Measurements from ENCODE around the gene ADSL.

GRCh38 chr22:40364431-40364830, 18.1 kb downstream of the ADSL start:
- TF ChIP-seq CTCF (conservative IDR thresholded peaks at IDR 0.05 in 1 of 2, IDR thresholded peaks at IDR 0.05 in 1 of 2; ENCODE audit: extremely low read depth in 1 of 2, insufficient read depth in 1 of 2, low read depth in 1 of 2, low read length in 2 of 2) (no peak), EZH2 (IDR thresholded peaks at IDR 0.05; ENCODE audit: borderline replicate concordance, low read length) (no peak)

Measured in mammary epithelial cell (primary cell).